Osteoblast (primary cell): Measurements from ENCODE around the gene ACTL8. TPM values are rescaled to one million over a fixed set of nuclear protein-coding genes. Genes with fewer than 3 reads are reported as not detected.

Experiments used
- DNase-seq: peaks from one replicate; pipeline ENCODE4 v3.0.0; 2011; ENCODE audit warnings: low spot score, mixed read lengths; ENCODE audit not compliant: insufficient read length; ENCODE audit errors: missing footprints
- H2AFZ ChIP-seq: 2 replicates; pipeline ENCODE4 v1.6.0; 2011; ENCODE audit warnings: mild to moderate bottlenecking, low read length
- H3K27ac ChIP-seq: 2 replicates; pipeline ENCODE4 v1.5.1; 2011; ENCODE audit warnings: mild to moderate bottlenecking, low read depth, low read length, moderate library complexity
- H3K27me3 ChIP-seq: 2 replicates; pipeline ENCODE4 v1.6.0; 2012; ENCODE audit warnings: mild to moderate bottlenecking, control low read depth, inconsistent platforms, low read length, moderate library complexity; ENCODE audit not compliant: insufficient read depth
- H3K36me3 ChIP-seq: 2 replicates; pipeline ENCODE4 v1.5.1; 2011; ENCODE audit warnings: mild to moderate bottlenecking, low read length, control low read depth, moderate library complexity; ENCODE audit not compliant: insufficient read depth
- H3K4me1 ChIP-seq: 2 replicates; pipeline ENCODE4 v1.5.1; 2011; ENCODE audit warnings: mild to moderate bottlenecking, low read length, control low read depth, moderate library complexity; ENCODE audit not compliant: insufficient read depth
- H3K4me2 ChIP-seq: 2 replicates; pipeline ENCODE4 v1.6.0; 2011; ENCODE audit warnings: mild to moderate bottlenecking, low read length; ENCODE audit not compliant: insufficient read depth
- H3K4me3 ChIP-seq: fragments of 200-600 bp; sonication (generic); 3 replicates; pipeline ENCODE4 v1.5.1; 2012; ENCODE audit warnings: mild to moderate bottlenecking, low read length, inconsistent platforms; ENCODE audit not compliant: insufficient read depth
- H3K79me2 ChIP-seq: 2 replicates; pipeline ENCODE4 v1.6.0; 2012; ENCODE audit warnings: mild to moderate bottlenecking, low read length, control low read depth, inconsistent platforms; ENCODE audit not compliant: insufficient read depth
- H3K9me3 ChIP-seq: 2 replicates; pipeline ENCODE4 v1.5.1; 2011; ENCODE audit warnings: low read depth, low read length, control low read depth
- H4K20me1 ChIP-seq: 2 replicates; pipeline ENCODE4 v1.6.0; 2012; ENCODE audit warnings: mild to moderate bottlenecking, low read length, control low read depth; ENCODE audit not compliant: insufficient read depth
- CTCF ChIP-seq: IDR thresholded peaks from 2 replicates; pipeline ENCODE4 v1.5.1; 2011; ENCODE audit warnings: mild to moderate bottlenecking, low read depth, low read length, moderate library complexity; ENCODE audit errors: extremely low read depth
- total RNA-seq: library from RNA; depleted of rRNA; stranded (reverse); fragments of >200 nt; gene quantifications from 2 replicates; pipeline ENCODE4 v1.2.3, GENCODE V29; 2012

Gene ACTL8
- total RNA-seq, 1 donor = not detected

GRCh38 chr1:17816511-17816910, 61.4 kb downstream of the ACTL8 start:
- TF ChIP-seq CTCF = no peak
- Histone ChIP-seq H3K27me3 (peaks cover 13% of the 10 kb centered on the region), H3K9me3 (no peaks in the 10 kb centered on the region), H2AFZ (no peak overlapping the region), H3K36me3 (no peaks in the 10 kb centered on the region), H4K20me1 (no peaks in the 10 kb centered on the region), H3K4me2 (no peak overlapping the region), H3K4me3 (no peak overlapping the region), H3K79me2 (no peaks in the 10 kb centered on the region), H3K27ac (no peak overlapping the region), H3K4me1 (no peaks in the 10 kb centered on the region)
- DNase-seq = peak; percentile 10

GRCh38 chr1:17819129-17819802, 64.1 kb downstream of the ACTL8 start:
- no peaks in the 10 kb centered on the region for H3K79me2 ChIP-seq

GRCh38 chr1:17820198-17820597, 65.1 kb downstream of the ACTL8 start:
- H3K4me3 ChIP-seq = no peak overlapping the region
- no peaks in the 10 kb centered on the region for H3K36me3 ChIP-seq
- H3K4me1 ChIP-seq = no peaks in the 10 kb centered on the region
- H4K20me1 ChIP-seq = no peaks in the 10 kb centered on the region
- DNase-seq = no peak
- H3K79me2 ChIP-seq = no peaks in the 10 kb centered on the region
- peaks cover 17% of the 10 kb centered on the region for H3K27me3 ChIP-seq
- no peak overlapping the region for H3K27ac ChIP-seq
- H3K4me2 ChIP-seq = no peak overlapping the region
- H2AFZ ChIP-seq = no peak overlapping the region
- H3K9me3 ChIP-seq = no peaks in the 10 kb centered on the region
- no peak for TF ChIP-seq CTCF

More at GRCh38 chr1:17819129-17819802, 64.1 kb downstream of the ACTL8 start:
- DNase-seq = peak; percentile 17
- Histone ChIP-seq H3K9me3 (no peaks in the 10 kb centered on the region), H3K27ac (no peak overlapping the region), H3K4me2 (no peak overlapping the region), H2AFZ (no peak overlapping the region), H4K20me1 (no peaks in the 10 kb centered on the region), H3K36me3 (no peaks in the 10 kb centered on the region), H3K27me3 (peaks cover 17% of the 10 kb centered on the region), H3K4me3 (no peak overlapping the region), H3K4me1 (no peaks in the 10 kb centered on the region)
- no peak for TF ChIP-seq CTCF

- no peak overlapping the region for H2AFZ ChIP-seq
- H3K4me1 ChIP-seq = no peaks in the 10 kb centered on the region
- no peak overlapping the region for H3K27ac ChIP-seq
- no peaks in the 10 kb centered on the region for H3K79me2 ChIP-seq
- DNase-seq = peak; percentile 42
- H3K9me3 ChIP-seq = no peaks in the 10 kb centered on the region
- H3K4me3 ChIP-seq = no peak overlapping the region
- H3K4me2 ChIP-seq = no peak overlapping the region
- no peak for TF ChIP-seq CTCF
- no peaks in the 10 kb centered on the region for H3K36me3 ChIP-seq
- H3K27me3 ChIP-seq = peaks cover 11% of the 10 kb centered on the region
- no peaks in the 10 kb centered on the region for H4K20me1 ChIP-seq
Observed at GRCh38 chr1:17822741-17823426, 67.8 kb downstream of the ACTL8 start.
